ENCODE results near the gene NRG2.

NRG2 gene

GRCh38 chr5:139942243-139942642 is 100.9 kb downstream of the NRG2 start:
- no peak for DNase-seq (ENCODE audit: low spot score)

- no peak for DNase-seq (ENCODE audit: low spot score)
Observed at GRCh38 chr5:139930406-139930805, 112.7 kb downstream of the NRG2 start.

GRCh38 chr5:139926797-139927503 is 116.1 kb downstream of the NRG2 start:
- DNase-seq (ENCODE audit: low spot score) = no peak

GRCh38 chr5:139925650-139926640 is 117.2 kb downstream of the NRG2 start:
- no peak for DNase-seq (ENCODE audit: low spot score)

GRCh38 chr5:139925216-139925562 is 117.9 kb downstream of the NRG2 start:
- DNase-seq (ENCODE audit: low spot score) = no peak

GRCh38 chr5:139924294-139925215 is 118.5 kb downstream of the NRG2 start:
- no peak for DNase-seq (ENCODE audit: low spot score)

- DNase-seq (ENCODE audit: low spot score) = no peak
Observed at GRCh38 chr5:139919308-139919707, 123.8 kb downstream of the NRG2 start.

GRCh38 chr5:139915834-139916233 is 127.3 kb downstream of the NRG2 start:
- DNase-seq (ENCODE audit: low spot score) = no peak

GRCh38 chr5:139915266-139915665 is 127.8 kb downstream of the NRG2 start:
- no peak for DNase-seq (ENCODE audit: low spot score)

- no peak for DNase-seq (ENCODE audit: low spot score)
Observed at GRCh38 chr5:139914218-139914807, 128.8 kb downstream of the NRG2 start.

GRCh38 chr5:139912804-139913203 is 130.3 kb downstream of the NRG2 start:
- DNase-seq (ENCODE audit: low spot score) = no peak

GRCh38 chr5:139912158-139912557 is 130.9 kb downstream of the NRG2 start:
- DNase-seq (ENCODE audit: low spot score) = no peak

- no peak for DNase-seq (ENCODE audit: low spot score)
Observed at GRCh38 chr5:139911425-139912120, 131.5 kb downstream of the NRG2 start.

GRCh38 chr5:139910901-139911300 is 132.2 kb downstream of the NRG2 start:
- DNase-seq (ENCODE audit: low spot score) = no peak

GRCh38 chr5:139910036-139910435 is 133.1 kb downstream of the NRG2 start:
- DNase-seq (ENCODE audit: low spot score) = no peak

- DNase-seq (ENCODE audit: low spot score) = no peak
Observed at GRCh38 chr5:139908749-139909148, 134.3 kb downstream of the NRG2 start.

GRCh38 chr5:139906661-139907060 is 136.4 kb downstream of the NRG2 start:
- no peak for DNase-seq (ENCODE audit: low spot score)

GRCh38 chr5:139904816-139905661 is 138.1 kb downstream of the NRG2 start:
- DNase-seq (ENCODE audit: low spot score) = peak; percentile 25

GRCh38 chr5:139904566-139904815 is 138.6 kb downstream of the NRG2 start:
- no peak for DNase-seq (ENCODE audit: low spot score)

GRCh38 chr5:139903795-139904565 is 139.1 kb downstream of the NRG2 start:
- peak; percentile 51 for DNase-seq (ENCODE audit: low spot score)

Data from AG08396 (cell line).